Activated naive CD4-positive, alpha-beta T cell treated with anti-CD3 and anti-CD28 coated beads, Interleukin-2, amount 50 U/mL, for 72 hours (primary cell): ENCODE results near the gene GUCA1A. TPM values are rescaled to one million over a fixed set of nuclear protein-coding genes. Genes with fewer than 3 reads are reported as not detected.
A peak's percentile ranks its signal among the peaks of the same experiment; 100 is the strongest.
"Not testable (repeated sequence)": the region's sequence is repeated elsewhere in the genome, so short reads cannot be mapped to it uniquely, and the experiment has no call there.

Source experiments
- ATAC-seq, 2 donors: fragments of 150-1000 bp; cut with Tn5 transposase; 2 replicates each; pipeline ENCODE4 v1.10.0; 2021; ENCODE audit warnings: mild to moderate bottlenecking in 2 of 2, moderate library complexity in 2 of 2
- DNase-seq, 2 donors: peaks; one replicate each; pipeline ENCODE4 v3.0.0; 2021 to 2022; ENCODE audit warnings: low spot score in 2 of 2
- H3K27ac Mint-ChIP-seq, 2 donors: one replicate each; pipeline ENCODE4 v1.8.0; 2022; ENCODE audit warnings: mild to moderate bottlenecking in 2 of 2, mixed read lengths in 2 of 2
- H3K36me3 Mint-ChIP-seq, 2 donors: one replicate each; pipeline ENCODE4 v1.8.0; 2022; ENCODE audit warnings: mixed read lengths in 2 of 2
- H3K9me3 Mint-ChIP-seq, 2 donors: one replicate each; pipeline ENCODE4 v1.8.0; 2022; ENCODE audit warnings: mixed read lengths in 2 of 2
- total RNA-seq, 2 donors: library from RNA; stranded (reverse); gene quantifications; one replicate each; pipeline ENCODE4 v1.2.3, GENCODE V29; 2022

The GUCA1A gene
- total RNA-seq, 2 donors from 2014 or later = 0.14 to 0.37 TPM

DNA sequence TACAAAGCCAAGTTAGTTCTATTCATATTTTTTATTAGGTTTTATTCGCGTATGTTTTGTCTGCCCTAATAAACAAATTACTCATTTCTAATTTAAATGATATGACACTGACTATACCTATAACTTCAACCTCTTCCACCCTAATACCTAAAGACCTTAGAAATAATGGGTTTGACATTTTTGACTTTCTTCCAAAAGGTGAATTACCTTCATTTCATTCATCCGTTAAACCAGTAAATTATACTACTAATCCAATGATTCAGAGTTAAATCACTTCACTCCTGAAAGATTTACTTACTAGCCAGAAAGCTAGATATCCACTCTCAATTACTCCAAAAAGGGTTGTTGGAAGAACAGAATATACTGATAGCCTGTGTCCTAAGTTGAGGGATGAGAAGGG is 39.3 kb downstream of the GUCA1A start:
- H3K27ac Mint-ChIP-seq = no peak overlapping the region
- H3K9me3 Mint-ChIP-seq = no peaks in the 10 kb centered on the region
- ATAC-seq (no peak), DNase-seq (no peak)
- H3K36me3 Mint-ChIP-seq = peaks cover 9 to 12% of the 10 kb centered on the region in 2 donors

GRCh38 chr6:42216495-42216894 is 43.3 kb downstream of the GUCA1A start:
- not testable (repeated sequence) for H3K9me3 Mint-ChIP-seq, DNase-seq, ATAC-seq
- Mint-ChIP-seq H3K36me3 (peaks cover 11 to 14% of the 10 kb centered on the region in 2 donors), H3K27ac (peak overlapping the region; percentile 39 to 82)

DNA sequence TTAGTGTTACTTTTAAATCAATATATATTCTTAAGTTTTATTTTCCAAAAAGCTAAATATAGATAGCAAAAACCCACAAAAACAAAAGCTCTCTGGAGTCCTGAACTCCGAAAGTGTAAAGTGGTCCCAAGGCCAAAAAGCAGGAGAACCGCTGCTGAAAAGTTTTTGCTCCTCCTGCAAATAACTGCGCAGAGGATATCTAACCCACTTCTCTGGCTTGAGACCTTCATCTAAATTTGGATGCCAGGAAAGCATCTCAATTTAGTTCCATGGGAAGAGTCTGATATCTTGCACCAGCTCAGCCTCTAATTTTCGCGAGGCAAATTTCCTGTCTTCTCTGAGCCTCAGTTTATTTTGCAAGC is 44.0 kb downstream of the GUCA1A start:
- ATAC-seq (no peak), DNase-seq (no peak)
- H3K36me3 Mint-ChIP-seq = peaks cover 11 to 14% of the 10 kb centered on the region in 2 donors
- H3K9me3 Mint-ChIP-seq = no peaks in the 10 kb centered on the region
- peak overlapping the region; percentile 94 to 99 for H3K27ac Mint-ChIP-seq

- peaks cover 7 to 14% of the 10 kb centered on the region in 2 donors for H3K36me3 Mint-ChIP-seq
- no peaks in the 10 kb centered on the region for H3K9me3 Mint-ChIP-seq
- peak within 1 kb of the TSS; percentile 94 to 99 for H3K27ac Mint-ChIP-seq
- ATAC-seq (peak; percentile 99 to 100), DNase-seq (peak; percentile 88 to 89)
Observed at GRCh38 chr6:42217519-42218367, 44.6 kb downstream of the GUCA1A start, which contains the start of gene MRPS10. TSS of gene MRPS10 (minus strand) at chr6:42217861. CDS start at chr6:42217849, 12 bp downstream.

- H3K9me3 Mint-ChIP-seq = no peaks in the 10 kb centered on the region
- no peak for DNase-seq
- H3K27ac Mint-ChIP-seq = peak overlapping the region in 1 of 2 donors; percentile 21
- H3K36me3 Mint-ChIP-seq = peaks cover 7% of the 10 kb centered on the region in 2 donors
- ATAC-seq = no peak
Observed at GRCh38 chr6:42220807-42221206, 47.6 kb downstream of the GUCA1A start.

DNA sequence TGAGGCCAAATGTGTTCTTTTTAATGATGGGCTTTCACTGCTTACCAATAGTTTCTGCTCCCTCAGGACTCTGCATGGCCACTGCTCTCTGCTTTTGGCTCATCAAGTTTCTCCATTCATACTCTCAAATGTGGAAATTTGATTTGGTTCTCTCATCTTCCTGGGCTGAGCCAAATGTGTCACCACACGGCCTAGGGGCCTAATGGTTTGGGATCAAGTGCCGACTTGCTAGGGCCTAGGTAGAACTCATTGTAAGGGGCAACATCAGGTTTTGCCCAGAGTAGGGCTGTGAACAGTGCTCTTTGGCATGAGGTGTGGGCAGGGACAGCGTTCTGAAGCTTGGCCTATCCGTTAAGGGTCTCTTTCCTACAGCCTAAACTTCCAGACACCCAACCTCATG is 48.4 kb downstream of the GUCA1A start:
- no peak for DNase-seq
- Mint-ChIP-seq H3K36me3 (peaks cover 7% of the 10 kb centered on the region in 2 donors), H3K27ac (no peak overlapping the region), H3K9me3 (no peaks in the 10 kb centered on the region)
- no peak for ATAC-seq

- Mint-ChIP-seq H3K9me3 (no peaks in the 10 kb centered on the region), H3K36me3 (peaks cover 5% of the 10 kb centered on the region in 2 donors), H3K27ac (no peak overlapping the region)
- no peak for ATAC-seq
- no peak for DNase-seq
Observed at GRCh38 chr6:42222448-42222847, 49.3 kb downstream of the GUCA1A start.

- Mint-ChIP-seq H3K36me3 (no peaks in the 10 kb centered on the region), H3K9me3 (no peaks in the 10 kb centered on the region), H3K27ac (peak overlapping the region; percentile 27 to 85)
- ATAC-seq = peak; percentile 100
- no peak for DNase-seq
Observed at GRCh38 chr6:42224222-42225028, 51.3 kb downstream of the GUCA1A start.

DNA sequence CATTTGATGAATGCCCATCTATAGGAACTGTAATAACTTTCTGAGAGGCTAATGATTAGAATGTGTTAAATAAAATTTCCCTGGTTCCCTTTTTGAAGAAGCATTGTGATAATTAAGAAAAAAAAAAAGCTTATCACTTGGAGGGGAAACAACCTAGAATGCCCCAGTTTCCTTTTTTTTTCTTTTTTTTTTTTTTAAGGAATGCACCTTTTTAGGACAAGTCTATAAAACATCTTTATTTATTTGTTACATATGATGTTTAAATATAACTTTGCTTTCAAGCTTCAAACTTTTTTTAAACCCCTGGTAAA is 51.8 kb downstream of the GUCA1A start:
- no peaks in the 10 kb centered on the region for H3K9me3 Mint-ChIP-seq
- no peak for ATAC-seq
- no peak overlapping the region for H3K27ac Mint-ChIP-seq
- no peaks in the 10 kb centered on the region for H3K36me3 Mint-ChIP-seq
- DNase-seq = no peak

DNA sequence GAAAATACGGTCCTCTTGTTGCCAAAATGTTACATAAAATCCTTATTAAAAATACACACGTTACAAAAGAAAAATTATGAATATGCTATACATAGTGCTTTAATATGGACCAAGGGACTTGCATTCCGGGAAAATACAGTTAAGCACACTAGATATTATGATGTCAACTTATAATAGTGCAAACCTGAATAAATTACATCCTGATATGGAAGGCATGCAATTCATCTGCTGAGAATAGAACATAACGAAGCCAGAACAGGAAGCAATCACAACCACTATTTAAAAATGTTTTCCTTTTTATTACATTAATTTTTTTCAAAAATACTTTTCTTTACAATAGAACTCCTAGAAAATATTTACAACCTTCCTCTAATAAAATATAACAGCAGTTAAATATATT is 52.3 kb downstream of the GUCA1A start:
- H3K27ac Mint-ChIP-seq = no peak overlapping the region
- ATAC-seq (no peak), DNase-seq (no peak)
- no peaks in the 10 kb centered on the region for H3K36me3 Mint-ChIP-seq
- no peaks in the 10 kb centered on the region for H3K9me3 Mint-ChIP-seq

- Mint-ChIP-seq H3K27ac (no peak overlapping the region), H3K36me3 (no peaks in the 10 kb centered on the region), H3K9me3 (no peaks in the 10 kb centered on the region)
- ATAC-seq (no peak), DNase-seq (no peak)
Observed at GRCh38 chr6:42226161-42226611, 53.0 kb downstream of the GUCA1A start.

DNA sequence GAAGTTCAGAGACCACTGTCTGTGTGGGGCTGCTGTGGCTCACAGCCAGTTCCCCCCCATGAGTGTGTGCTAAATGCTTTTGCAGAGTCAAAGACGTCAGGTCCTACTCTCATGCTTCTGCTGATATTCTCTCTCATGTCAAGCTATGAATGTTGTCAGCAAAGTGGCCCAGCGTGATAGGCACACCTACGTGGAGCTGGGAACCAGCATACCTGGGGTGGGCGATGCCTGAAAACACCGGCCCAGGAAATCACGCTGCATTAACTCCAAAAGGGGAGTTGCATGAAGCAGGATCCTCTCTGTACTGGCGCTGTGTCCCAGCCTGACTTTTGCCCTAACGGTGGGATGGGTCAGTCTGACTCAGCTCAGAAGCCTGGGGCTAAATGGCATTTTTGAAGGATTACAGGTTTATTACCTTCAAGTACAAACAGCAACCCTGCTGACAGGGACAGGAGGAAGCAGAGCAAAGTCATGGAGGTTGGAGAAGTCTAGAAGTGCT is 53.5 kb downstream of the GUCA1A start:
- DNase-seq (no peak), ATAC-seq (no peak)
- Mint-ChIP-seq H3K36me3 (no peaks in the 10 kb centered on the region), H3K9me3 (no peaks in the 10 kb centered on the region), H3K27ac (peak overlapping the region in 1 of 2 donors; percentile 9)

GRCh38 chr6:42227173-42227850 is 54.1 kb downstream of the GUCA1A start:
- ATAC-seq (no peak), DNase-seq (no peak)
- no peaks in the 10 kb centered on the region for H3K36me3 Mint-ChIP-seq
- peak overlapping the region in 1 of 2 donors; percentile 9 for H3K27ac Mint-ChIP-seq
- no peaks in the 10 kb centered on the region for H3K9me3 Mint-ChIP-seq

DNA sequence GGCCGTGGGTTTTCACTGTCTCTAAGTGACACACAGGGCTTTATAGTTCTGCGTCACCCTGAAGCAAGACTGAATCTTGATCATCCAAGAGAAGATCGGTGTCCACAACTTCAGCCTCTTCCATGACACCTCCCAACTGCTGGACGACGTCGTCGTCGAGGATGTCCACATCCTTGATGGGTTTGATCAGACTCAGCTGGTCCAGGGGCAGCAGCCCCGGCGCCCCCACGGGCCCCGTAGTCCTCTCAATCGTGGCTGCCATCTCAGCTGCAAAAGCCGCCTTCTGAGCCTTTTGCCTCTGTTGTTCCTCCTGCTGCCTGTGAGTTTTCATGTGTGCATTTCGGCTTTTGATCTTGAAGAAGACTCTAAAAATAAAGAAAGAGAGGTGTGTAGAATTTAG is 55.1 kb downstream of the GUCA1A start:
- peak overlapping the region; percentile 30 to 81 for H3K27ac Mint-ChIP-seq
- no peaks in the 10 kb centered on the region for H3K36me3 Mint-ChIP-seq
- no peak for DNase-seq
- H3K9me3 Mint-ChIP-seq = no peaks in the 10 kb centered on the region
- no peak for ATAC-seq
